NT2/D1 (cell line): ENCODE data around the gene DRD3.

ENCODE experiments used
- YY1 ChIP-seq: IDR thresholded peaks from 2 replicates; pipeline ENCODE4 v1.6.1; 2011; ENCODE audit not compliant: insufficient read length, insufficient read depth
- ZNF274 ChIP-seq: IDR thresholded peaks from 2 replicates; pipeline ENCODE4 v1.6.1; 2011; ENCODE audit warnings: mild to moderate bottlenecking, low read depth, low read length

- TF ChIP-seq ZNF274 = no peak
- TF ChIP-seq YY1 = peak; percentile 34
These were observed 23.5 kb downstream of the DRD3 start for GRCh38 chr3:114155370-114155821.
